Spleen (tissue), 7 donors: ENCODE data around the gene SMARCD2.
"Not testable (repeated sequence)": the region's sequence is repeated elsewhere in the genome, so short reads cannot be mapped to it uniquely, and the experiment has no call there.

Experiments
- CTCF ChIP-seq, 11 experiments: fragments of 200-600 bp in 7 of 11; fragments of 450-650 bp in 4 of 11; sonication (generic) in 4 of 11; IDR thresholded peaks in 8 of 11; conservative IDR thresholded peaks in 3 of 11; 1 replicate in 7 of 11; 2 replicates in 4 of 11; pipeline versions ENCODE4 v1.4.0 to v1.8.0; 2016 to 2021; ENCODE audit warnings: antibody characterized with exemption in 11 of 11, inconsistent platforms in 4 of 11, mild to moderate bottlenecking in 1 of 11
- POLR2A ChIP-seq, 3 donors: fragments of 450-650 bp; IDR thresholded peaks; one replicate each; pipeline ENCODE4 v1.5.1; 2017; ENCODE audit warnings: antibody characterized with exemption in 3 of 3, mild to moderate bottlenecking in 1 of 3
- POLR2AphosphoS5 ChIP-seq, 3 donors: sonication (generic); formaldehyde crosslinking; IDR thresholded peaks; one replicate each; pipeline ENCODE4 v1.5.1; 2017; ENCODE audit warnings: antibody characterized with exemption in 3 of 3
- donor health status: DM: no; HTN: no; CAD: no; lungs with moderate emphysema.
- donor health status: DM: no; HTN: no; CAD: no.
- donor health status: DM: no; HTN: no; CAD: no.

GRCh38 chr17:63881337-63881736, 38.9 kb upstream of the SMARCD2 start:
- not testable (repeated sequence) for TF ChIP-seq POLR2A (IDR thresholded peaks at IDR 0.05); CTCF (IDR thresholded peaks at IDR 0.05 in 8 of 11, conservative IDR thresholded peaks at IDR 0.05 in 3 of 11); POLR2AphosphoS5 (IDR thresholded peaks at IDR 0.05)
